Epithelial cell of proximal tubule (primary cell): Measurements from ENCODE around the gene CADM4. TPM values are rescaled to one million over a fixed set of nuclear protein-coding genes. Genes with fewer than 3 reads are reported as not detected.

Source experiments
- DNase-seq: peaks from one replicate; pipeline ENCODE4 v3.0.0-alpha.2; 2011; ENCODE audit warnings: low read depth
- H3K4me3 ChIP-seq: 2 replicates; pipeline ENCODE4 v1.5.1; 2011; ENCODE audit warnings: low read depth, mild to moderate bottlenecking, low read length
- CTCF ChIP-seq: conservative IDR thresholded peaks from 2 replicates; pipeline ENCODE4 v1.5.1; 2012; ENCODE audit warnings: low read depth, mild to moderate bottlenecking, low read length
- total RNA-seq: library from RNA; depleted of rRNA; stranded (reverse); fragments of >200 nt; gene quantifications from 2 replicates; pipeline ENCODE4 v1.2.3, GENCODE V29; 2015

The CADM4 gene
- total RNA-seq, 1 donor from 2014 or later: 16.4 TPM

GRCh38 chr19:43597876-43598275, 41.8 kb downstream of the CADM4 start:
- peak overlapping the region; percentile 70 for H3K4me3 ChIP-seq
- TF ChIP-seq CTCF: no peak
- DNase-seq: no peak

GRCh38 chr19:43596842-43597461, 42.7 kb downstream of the CADM4 start:
- TF ChIP-seq CTCF: no peak
- H3K4me3 ChIP-seq: peak overlapping the region; percentile 70
- no peak for DNase-seq

GRCh38 chr19:43595999-43596841, 43.4 kb downstream of the CADM4 start, which contains the start of the genes IRGQ and ZNF576:
Gene IRGQ, minus strand, starts transcription at chr19:43596134. Its CDS starts 796 bp downstream, at chr19:43595338.
Gene ZNF576, plus strand, starts transcription at chr19:43596595. Its CDS starts 514 bp downstream, at chr19:43597109.
- H3K4me3 ChIP-seq: peak within 1 kb of the TSS; percentile 80
- no peak for TF ChIP-seq CTCF
- DNase-seq: peak; percentile 92

- no peak for DNase-seq
- peak overlapping the region; percentile 80 for H3K4me3 ChIP-seq
- no peak for TF ChIP-seq CTCF
Observed at GRCh38 chr19:43595605-43595998, 44.0 kb downstream of the CADM4 start.

- TF ChIP-seq CTCF: peak; percentile 89
- H3K4me3 ChIP-seq: peak overlapping the region; percentile 80
- DNase-seq: no peak
Observed at GRCh38 chr19:43594710-43595604, 44.7 kb downstream of the CADM4 start.

GRCh38 chr19:43594081-43594697, 45.5 kb downstream of the CADM4 start:
- TF ChIP-seq CTCF: no peak
- DNase-seq: no peak
- peak overlapping the region; percentile 80 for H3K4me3 ChIP-seq
